ENCODE data around the gene C6orf141. TPM values are rescaled to one million over a fixed set of nuclear protein-coding genes. Genes with fewer than 3 reads are reported as not detected.
"Not testable (repeated sequence)": the region's sequence is repeated elsewhere in the genome, so short reads cannot be mapped to it uniquely, and the experiment has no call there.

The C6orf141 gene
- total RNA-seq, 2 experiments from 2014 or later = 0.47 to 0.83 TPM

GRCh38 chr6:49565261-49565660 lies 14.8 kb downstream of the C6orf141 start:
- no peak overlapping the region for H3K27ac Mint-ChIP-seq
- H3K4me1 Mint-ChIP-seq = no peaks in the 10 kb centered on the region
- H3K36me3 Mint-ChIP-seq (ENCODE audit: low read depth) = no peaks in the 10 kb centered on the region
- H3K4me3 Mint-ChIP-seq = no peak overlapping the region
- CTCF ChIA-PET = no interaction called here
- POLR2A ChIA-PET = no interaction called here
- H3K27me3 Mint-ChIP-seq = peaks cover 8% of the 10 kb centered on the region
- H3K9me3 Mint-ChIP-seq = no peaks in the 10 kb centered on the region
- no peak for DNase-seq

GRCh38 chr6:49565855-49566254 lies 15.4 kb downstream of the C6orf141 start:
- ChIA-PET POLR2A (no interaction called here), CTCF (interaction anchor here (0.8 kb wide), 1 partner anchor 18 kb away, joined by 3 read pairs; no protein-coding TSS in a partner anchor)
- Mint-ChIP-seq H3K4me1 (no peaks in the 10 kb centered on the region), H3K27me3 (peaks cover 11% of the 10 kb centered on the region), H3K27ac (no peak overlapping the region), H3K9me3 (no peaks in the 10 kb centered on the region), H3K4me3 (no peak overlapping the region), H3K36me3 (ENCODE audit: low read depth) (no peaks in the 10 kb centered on the region)
- no peak for DNase-seq

GRCh38 chr6:49570474-49571079 lies 20.1 kb downstream of the C6orf141 start:
- peaks cover 3% of the 10 kb centered on the region for H3K27me3 Mint-ChIP-seq

GRCh38 chr6:49576618-49577017 lies 26.1 kb downstream of the C6orf141 start:
- H3K9me3 Mint-ChIP-seq = peaks cover 5% of the 10 kb centered on the region
- H3K4me1 Mint-ChIP-seq = no peaks in the 10 kb centered on the region
- no peak overlapping the region for H3K4me3 Mint-ChIP-seq
- H3K36me3 Mint-ChIP-seq (ENCODE audit: low read depth) = no peaks in the 10 kb centered on the region
- H3K27ac Mint-ChIP-seq = no peak overlapping the region
- DNase-seq = no peak
- POLR2A ChIA-PET = no interaction called here
- peaks cover 10% of the 10 kb centered on the region for H3K27me3 Mint-ChIP-seq
- CTCF ChIA-PET = no interaction called here

More at GRCh38 chr6:49570474-49571079, 20.1 kb downstream of the C6orf141 start:
- Mint-ChIP-seq H3K27ac (no peak overlapping the region), H3K9me3 (no peaks in the 10 kb centered on the region), H3K36me3 (ENCODE audit: low read depth) (no peaks in the 10 kb centered on the region), H3K4me3 (no peak overlapping the region), H3K4me1 (no peaks in the 10 kb centered on the region)
- ChIA-PET CTCF (no interaction called here), POLR2A (interaction anchor here (0.6 kb wide), 1 partner anchor 75 kb away, joined by 5 read pairs; no protein-coding TSS in a partner anchor)
- DNase-seq = no peak

GRCh38 chr6:49579649-49580048 lies 29.2 kb downstream of the C6orf141 start:
- Mint-ChIP-seq H3K27ac (no peak overlapping the region), H3K9me3 (peaks cover 5% of the 10 kb centered on the region), H3K4me1 (no peaks in the 10 kb centered on the region), H3K36me3 (ENCODE audit: low read depth) (no peaks in the 10 kb centered on the region), H3K4me3 (no peak overlapping the region), H3K27me3 (peaks cover 10% of the 10 kb centered on the region)
- ChIA-PET POLR2A (no interaction called here), CTCF (no interaction called here)
- DNase-seq = no peak

- no peaks in the 10 kb centered on the region for H3K4me1 Mint-ChIP-seq
- no peak overlapping the region for H3K27ac Mint-ChIP-seq
- CTCF ChIA-PET = no interaction called here
These were observed 32.1 kb downstream of the C6orf141 start for GRCh38 chr6:49582529-49582928.

GRCh38 chr6:49587262-49587661 lies 36.8 kb downstream of the C6orf141 start:
- H3K4me1 Mint-ChIP-seq; H3K9me3 Mint-ChIP-seq; H3K36me3 Mint-ChIP-seq (ENCODE audit: low read depth); H3K27ac Mint-ChIP-seq; H3K4me3 Mint-ChIP-seq; CTCF ChIA-PET; POLR2A ChIA-PET; DNase-seq; H3K27me3 Mint-ChIP-seq: not testable (repeated sequence)

More at GRCh38 chr6:49582529-49582928, 32.1 kb downstream of the C6orf141 start:
- Mint-ChIP-seq H3K27me3 (peaks cover 10% of the 10 kb centered on the region), H3K36me3 (ENCODE audit: low read depth) (no peaks in the 10 kb centered on the region), H3K4me3 (no peak overlapping the region), H3K9me3 (peaks cover 5% of the 10 kb centered on the region)
- DNase-seq = no peak
- POLR2A ChIA-PET = no interaction called here

Other genes with a start within 250 kb of the C6orf141 start
- 10 to 100 TPM; 17.6 to 18.5 TPM for gene MMUT, start 87.4 kb upstream of the C6orf141 start, total RNA-seq
- 10 to 100 TPM; 13.3 to 13.9 TPM for gene CENPQ, start 87.3 kb upstream of the C6orf141 start, total RNA-seq
- not detected for gene GLYATL3, start 50.7 kb upstream of the C6orf141 start, total RNA-seq
- not detected for gene RHAG, start 86.2 kb downstream of the C6orf141 start, total RNA-seq
- not detected for gene CRISP2, start 162.9 kb downstream of the C6orf141 start, total RNA-seq
- gene CRISP3, start 193.7 kb downstream of the C6orf141 start, total RNA-seq = not detected
- gene PGK2, start 236.6 kb downstream of the C6orf141 start, total RNA-seq = not detected